ENCODE data around the gene LIPK. TPM values are rescaled to one million over a fixed set of nuclear protein-coding genes. Genes with fewer than 3 reads are reported as not detected.
A peak's percentile ranks its signal among the peaks of the same experiment; 100 is the strongest.

Gene LIPK
- total RNA-seq, 1 donor from 2014 or later = not detected

DNA sequence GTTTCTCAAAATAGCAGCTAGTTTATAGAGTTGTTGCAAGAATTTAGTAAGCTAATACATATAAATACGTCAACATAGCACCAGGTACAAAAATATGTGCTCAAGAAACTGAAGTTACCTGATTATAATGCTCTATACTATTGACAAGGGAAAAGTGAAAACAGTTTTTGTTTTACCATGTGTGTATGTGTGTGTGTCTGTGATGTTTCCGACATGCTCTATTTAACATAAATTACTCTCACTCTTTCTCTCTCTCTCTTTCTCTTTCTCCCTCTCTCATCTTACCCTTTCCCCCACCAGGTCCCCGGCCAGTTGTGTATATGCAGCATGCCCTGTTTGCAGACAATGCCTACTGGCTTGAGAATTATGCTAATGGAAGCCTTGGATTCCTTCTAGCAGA, 58.1 kb downstream of the LIPK start:
- Mint-ChIP-seq H3K27ac (no peak overlapping the region), H3K9me3 (peaks cover 6% of the 10 kb centered on the region), H3K4me1 (ENCODE audit: low read depth) (peaks cover 6% of the 10 kb centered on the region), H3K27me3 (ENCODE audit: insufficient read depth) (peaks cover 24% of the 10 kb centered on the region), H3K36me3 (ENCODE audit: low read depth) (peaks cover under 1% of the 10 kb centered on the region), H3K4me3 (no peak overlapping the region)
- intact Hi-C loops (cut with micrococcal nuclease) = no loop called here
- DNase-seq (ENCODE audit: low spot score) = no peak

DNA sequence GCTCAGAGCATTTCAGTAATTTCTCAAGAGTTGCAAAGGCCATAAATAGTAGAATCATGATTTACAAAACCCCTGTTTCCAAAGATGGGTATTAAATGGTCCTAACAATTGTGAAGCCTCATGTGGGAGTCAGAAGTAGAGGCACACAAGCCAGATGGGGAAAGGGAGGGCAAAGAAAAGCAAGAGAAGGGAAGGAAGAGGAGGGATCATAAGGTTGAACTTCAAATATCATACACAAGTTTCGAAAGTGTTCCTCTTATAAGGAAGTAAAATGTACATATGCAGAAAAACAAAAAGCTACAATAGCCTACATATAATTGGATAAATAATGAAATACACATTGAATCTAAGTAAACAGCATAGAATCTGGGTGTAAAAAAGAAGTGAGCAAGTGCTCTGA, 59.8 kb downstream of the LIPK start:
- no peak overlapping the region for H3K4me3 Mint-ChIP-seq
- DNase-seq (ENCODE audit: low spot score) = no peak

DNA sequence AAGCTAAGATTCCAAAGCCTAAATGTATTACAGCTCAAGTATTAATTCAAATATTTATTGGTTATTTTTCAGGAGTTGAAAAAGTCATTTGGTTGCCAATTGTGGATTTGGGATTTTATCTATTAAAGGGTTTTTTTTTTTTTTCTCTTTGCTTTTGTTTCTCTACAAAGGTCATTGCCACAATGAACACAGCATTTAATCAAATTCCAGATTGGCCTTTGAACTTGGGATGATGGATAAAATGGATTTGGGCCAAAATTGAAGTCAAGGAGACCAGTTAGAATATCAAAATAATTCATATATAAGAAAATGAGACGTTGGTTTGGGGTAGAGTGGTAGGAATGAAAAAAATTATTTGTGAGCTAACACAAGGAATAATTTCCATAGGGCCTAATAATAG, 63.3 kb downstream of the LIPK start:
- H3K36me3 Mint-ChIP-seq (ENCODE audit: low read depth) = no peaks in the 10 kb centered on the region
- H3K4me3 Mint-ChIP-seq = no peak overlapping the region
- H3K27ac Mint-ChIP-seq = no peak overlapping the region
- no peaks in the 10 kb centered on the region for H3K4me1 Mint-ChIP-seq (ENCODE audit: low read depth)
- peaks cover 36% of the 10 kb centered on the region for H3K27me3 Mint-ChIP-seq (ENCODE audit: insufficient read depth)
- no peak for DNase-seq (ENCODE audit: low spot score)
- H3K9me3 Mint-ChIP-seq = no peaks in the 10 kb centered on the region
- intact Hi-C loops (cut with micrococcal nuclease) = no loop called here

More for the DNA sequence above, 59.8 kb downstream of the LIPK start:
- H3K9me3 Mint-ChIP-seq = no peaks in the 10 kb centered on the region
- intact Hi-C loops (cut with micrococcal nuclease) = no loop called here
- peaks cover 28% of the 10 kb centered on the region for H3K27me3 Mint-ChIP-seq (ENCODE audit: insufficient read depth)
- no peaks in the 10 kb centered on the region for H3K36me3 Mint-ChIP-seq (ENCODE audit: low read depth)
- no peaks in the 10 kb centered on the region for H3K4me1 Mint-ChIP-seq (ENCODE audit: low read depth)
- no peak overlapping the region for H3K27ac Mint-ChIP-seq

DNA sequence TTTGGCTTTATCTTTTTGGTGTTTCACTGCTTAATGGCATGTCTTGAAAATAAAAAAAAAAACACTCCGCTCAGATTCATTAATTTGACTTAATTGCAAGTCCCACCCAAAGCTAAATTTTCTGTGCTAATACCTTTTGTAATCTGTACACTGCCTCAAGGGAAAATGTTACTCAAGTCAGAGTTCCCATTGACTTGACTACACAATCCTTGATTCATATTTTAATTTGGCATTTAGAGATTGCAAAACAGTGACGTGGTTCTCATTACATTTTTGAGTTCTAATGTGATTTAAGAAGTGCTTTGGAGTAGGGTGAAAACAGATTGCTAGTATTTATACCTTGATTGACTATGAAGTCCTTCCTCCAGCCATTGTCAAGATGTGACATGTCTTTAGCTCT, 75.2 kb downstream of the LIPK start:
- H3K27me3 Mint-ChIP-seq (ENCODE audit: insufficient read depth) = peaks cover 34% of the 10 kb centered on the region
- H3K4me3 Mint-ChIP-seq = no peak overlapping the region
- DNase-seq (ENCODE audit: low spot score) = no peak
- no peak overlapping the region for H3K27ac Mint-ChIP-seq
- intact Hi-C loops (cut with micrococcal nuclease) = no loop called here
- no peaks in the 10 kb centered on the region for H3K36me3 Mint-ChIP-seq (ENCODE audit: low read depth)
- no peaks in the 10 kb centered on the region for H3K9me3 Mint-ChIP-seq
- H3K4me1 Mint-ChIP-seq (ENCODE audit: low read depth) = no peaks in the 10 kb centered on the region

DNA sequence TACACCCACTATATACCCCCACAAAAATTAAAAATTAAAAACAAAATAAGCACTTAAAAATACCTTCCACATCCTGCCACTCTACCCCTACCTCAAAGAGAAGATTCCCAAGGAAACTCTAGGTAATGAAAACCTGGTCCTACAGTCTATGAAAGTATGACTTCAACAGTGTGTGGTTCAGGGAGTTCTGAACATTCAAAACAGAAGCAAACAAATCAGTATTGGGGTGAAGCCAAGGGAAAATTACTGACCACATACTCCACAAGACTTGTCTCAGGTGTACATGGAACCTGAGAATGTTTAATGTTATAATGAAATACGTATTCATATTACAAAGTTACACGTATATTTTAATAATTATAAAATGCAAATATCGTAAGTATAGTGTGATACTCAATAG, 76.2 kb downstream of the LIPK start:
- H3K27ac Mint-ChIP-seq = no peak overlapping the region
- no peak overlapping the region for H3K4me3 Mint-ChIP-seq
- no peak for DNase-seq (ENCODE audit: low spot score)
- intact Hi-C loops (cut with micrococcal nuclease) = no loop called here
- H3K36me3 Mint-ChIP-seq (ENCODE audit: low read depth) = no peaks in the 10 kb centered on the region
- peaks cover 35% of the 10 kb centered on the region for H3K27me3 Mint-ChIP-seq (ENCODE audit: insufficient read depth)
- no peaks in the 10 kb centered on the region for H3K9me3 Mint-ChIP-seq
- no peaks in the 10 kb centered on the region for H3K4me1 Mint-ChIP-seq (ENCODE audit: low read depth)

DNA sequence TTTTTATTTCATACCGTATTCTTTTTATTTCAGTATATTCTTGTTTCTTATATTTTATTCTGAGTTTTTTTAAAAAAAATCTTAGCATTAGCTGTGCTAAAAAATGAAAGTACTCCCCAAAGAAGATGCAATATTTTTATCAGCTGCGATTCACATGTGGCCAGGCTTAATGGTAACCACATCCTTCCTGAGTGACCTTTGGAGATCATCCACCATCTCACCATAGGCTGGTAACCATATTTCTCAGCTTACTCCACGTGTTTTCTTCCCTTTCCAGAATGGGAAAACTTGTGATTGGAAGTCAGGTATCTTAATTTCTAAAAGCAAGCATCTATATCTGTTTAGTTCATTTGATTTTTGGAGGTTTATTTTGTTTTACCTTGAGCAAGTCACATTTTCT, 77.7 kb downstream of the LIPK start:
- intact Hi-C loops (cut with micrococcal nuclease) = no loop called here
- no peak for DNase-seq (ENCODE audit: low spot score)

DNA sequence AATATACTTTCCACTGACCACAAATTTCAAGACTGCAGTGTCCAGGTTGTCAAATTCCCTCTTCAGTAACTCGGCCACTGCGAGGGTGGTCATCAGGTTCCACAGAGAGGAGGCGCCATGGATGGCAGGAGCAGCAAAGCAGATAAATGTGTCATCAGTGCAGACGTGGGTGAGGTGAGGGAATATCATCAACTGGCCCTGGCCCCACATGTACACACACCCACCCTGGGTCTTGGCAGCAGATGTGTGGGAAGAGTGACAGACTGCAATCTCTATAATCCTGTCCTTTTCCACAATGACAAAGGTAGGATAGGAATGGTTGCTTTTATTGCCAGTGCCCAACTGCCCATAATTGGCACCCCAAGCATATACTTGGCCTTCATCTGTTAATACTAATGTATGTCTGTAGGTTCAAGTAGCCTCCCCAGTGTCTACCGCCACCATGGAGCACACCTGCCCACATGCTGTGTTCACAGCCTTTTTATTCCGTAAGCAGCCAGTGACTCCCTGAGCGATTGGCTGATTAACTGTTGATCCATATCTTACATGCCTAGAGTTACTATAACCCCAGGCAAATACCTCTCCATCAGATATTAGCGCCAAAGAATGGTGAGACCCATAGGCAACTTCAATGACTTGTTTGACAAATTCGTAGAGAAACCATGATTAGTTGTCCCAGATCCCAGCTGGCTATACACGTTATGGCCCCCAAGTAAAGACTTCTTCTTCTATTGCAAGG, 80.2 kb downstream of the LIPK start:
- no peak for DNase-seq (ENCODE audit: low spot score)
- Mint-ChIP-seq H3K4me1 (ENCODE audit: low read depth) (no peaks in the 10 kb centered on the region), H3K4me3 (no peak overlapping the region)

More for the DNA sequence above, 77.7 kb downstream of the LIPK start:
- peaks cover 34% of the 10 kb centered on the region for H3K27me3 Mint-ChIP-seq (ENCODE audit: insufficient read depth)
- no peaks in the 10 kb centered on the region for H3K9me3 Mint-ChIP-seq
- no peak overlapping the region for H3K4me3 Mint-ChIP-seq
- H3K4me1 Mint-ChIP-seq (ENCODE audit: low read depth) = no peaks in the 10 kb centered on the region
- no peak overlapping the region for H3K27ac Mint-ChIP-seq
- H3K36me3 Mint-ChIP-seq (ENCODE audit: low read depth) = no peaks in the 10 kb centered on the region

DNA sequence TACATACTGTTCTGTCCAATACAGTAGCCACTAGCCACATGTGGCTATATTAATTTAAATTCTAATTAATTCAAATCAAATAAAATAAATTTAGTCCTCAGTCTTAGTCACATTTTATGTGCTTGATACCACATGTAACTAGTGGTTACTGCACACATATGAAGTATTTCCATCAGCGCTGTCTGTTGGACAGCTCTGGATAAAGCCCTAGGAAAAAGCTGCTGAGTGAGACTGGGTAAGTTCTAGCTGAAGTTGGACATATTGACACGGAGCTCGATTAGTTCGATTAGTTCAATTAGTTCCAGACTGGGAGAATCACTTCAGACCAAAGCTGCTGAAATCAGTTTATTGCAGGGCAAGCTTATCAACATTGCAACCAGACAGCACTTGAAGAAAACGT, 81.4 kb downstream of the LIPK start:
- intact Hi-C loops (cut with micrococcal nuclease) = no loop called here
- no peak overlapping the region for H3K27ac Mint-ChIP-seq
- no peaks in the 10 kb centered on the region for H3K36me3 Mint-ChIP-seq (ENCODE audit: low read depth)
- no peak overlapping the region for H3K4me3 Mint-ChIP-seq
- no peaks in the 10 kb centered on the region for H3K9me3 Mint-ChIP-seq
- H3K27me3 Mint-ChIP-seq (ENCODE audit: insufficient read depth) = peaks cover 26% of the 10 kb centered on the region
- DNase-seq (ENCODE audit: low spot score) = no peak
- H3K4me1 Mint-ChIP-seq (ENCODE audit: low read depth) = peaks cover 4% of the 10 kb centered on the region

More for the DNA sequence above, 80.2 kb downstream of the LIPK start:
- H3K9me3 Mint-ChIP-seq = no peaks in the 10 kb centered on the region
- no peak overlapping the region for H3K27ac Mint-ChIP-seq
- intact Hi-C loops (cut with micrococcal nuclease) = no loop called here
- peaks cover 31% of the 10 kb centered on the region for H3K27me3 Mint-ChIP-seq (ENCODE audit: insufficient read depth)
- no peaks in the 10 kb centered on the region for H3K36me3 Mint-ChIP-seq (ENCODE audit: low read depth)

DNA sequence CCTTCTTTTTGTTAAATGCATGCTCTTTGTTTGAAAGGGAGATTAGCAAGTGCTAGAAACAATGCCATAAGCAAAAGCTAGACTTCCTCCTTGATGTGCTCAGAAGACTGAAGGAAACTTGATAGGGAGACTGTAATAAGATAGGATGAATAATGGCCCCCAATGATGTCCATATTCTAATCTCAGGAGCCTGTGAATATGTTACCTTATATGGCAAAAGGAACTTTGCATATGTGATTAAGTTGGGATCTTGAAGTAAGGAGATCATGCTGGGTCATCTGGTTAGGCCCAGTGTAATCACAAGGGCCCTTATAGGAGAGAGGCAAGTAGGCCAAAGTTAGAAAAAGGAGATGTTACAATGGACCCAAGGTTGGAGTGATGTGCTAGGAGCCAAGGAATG, 82.9 kb downstream of the LIPK start:
- intact Hi-C loops (cut with micrococcal nuclease) = no loop called here
- DNase-seq (ENCODE audit: low spot score) = no peak
- H3K4me1 Mint-ChIP-seq (ENCODE audit: low read depth) = peaks cover 19% of the 10 kb centered on the region
- H3K4me3 Mint-ChIP-seq = no peak overlapping the region
- peaks cover 3% of the 10 kb centered on the region for H3K36me3 Mint-ChIP-seq (ENCODE audit: low read depth)
- no peaks in the 10 kb centered on the region for H3K9me3 Mint-ChIP-seq
- H3K27ac Mint-ChIP-seq = no peak overlapping the region
- H3K27me3 Mint-ChIP-seq (ENCODE audit: insufficient read depth) = peaks cover 21% of the 10 kb centered on the region

DNA sequence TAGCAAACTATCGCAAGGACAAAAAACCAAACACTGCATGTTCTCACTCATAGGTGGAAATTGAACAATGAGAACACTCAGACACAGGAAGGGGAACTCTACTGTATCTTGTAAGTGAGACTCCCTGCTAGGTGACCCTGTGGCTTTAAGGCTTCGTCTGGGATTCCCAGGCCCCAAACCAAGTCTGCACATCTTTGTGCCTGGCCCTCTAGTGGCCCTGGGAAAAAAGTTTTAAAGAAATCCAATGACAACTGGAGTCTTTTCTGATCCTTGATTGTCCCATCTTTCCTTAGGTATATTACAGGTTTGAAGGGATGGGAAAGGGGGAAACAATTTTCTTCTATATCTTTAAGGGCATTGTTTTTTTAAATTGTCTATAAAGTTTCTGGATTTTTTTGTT, 85.9 kb downstream of the LIPK start:
- Mint-ChIP-seq H3K9me3 (no peaks in the 10 kb centered on the region), H3K4me1 (ENCODE audit: low read depth) (peaks cover 25% of the 10 kb centered on the region), H3K27ac (no peak overlapping the region), H3K4me3 (no peak overlapping the region), H3K27me3 (ENCODE audit: insufficient read depth) (peaks cover 16% of the 10 kb centered on the region), H3K36me3 (ENCODE audit: low read depth) (peaks cover 3% of the 10 kb centered on the region)
- intact Hi-C loops (cut with micrococcal nuclease) = loop anchor here (5.0 to 10.0 kb wide), 4 partner anchors 35 to 517 kb away; partner anchors contain the start of gene LIPK
- DNase-seq (ENCODE audit: low spot score) = no peak

DNA sequence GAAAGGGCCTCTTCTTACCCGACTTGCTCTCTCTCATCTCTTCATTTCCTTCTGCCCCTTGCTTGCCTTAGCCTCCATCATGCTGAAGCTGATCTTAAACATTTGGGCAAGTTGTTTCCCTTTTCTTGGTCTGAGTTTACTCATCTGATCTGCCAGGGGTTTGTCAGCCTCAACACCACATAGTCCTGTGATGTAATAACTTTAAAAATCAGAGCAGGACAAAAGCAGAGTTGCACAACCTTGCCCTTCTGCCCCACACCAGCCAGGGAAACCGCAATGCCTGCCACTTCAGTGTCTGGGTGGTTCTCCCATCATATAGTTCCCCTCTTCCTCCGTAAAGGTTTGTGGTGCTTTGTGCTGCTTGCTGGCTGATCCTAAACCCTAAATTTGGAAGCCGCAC, 86.6 kb downstream of the LIPK start:
- H3K9me3 Mint-ChIP-seq = no peaks in the 10 kb centered on the region
- peaks cover 3% of the 10 kb centered on the region for H3K36me3 Mint-ChIP-seq (ENCODE audit: low read depth)
- peaks cover 25% of the 10 kb centered on the region for H3K4me1 Mint-ChIP-seq (ENCODE audit: low read depth)
- DNase-seq (ENCODE audit: low spot score) = no peak
- peaks cover 22% of the 10 kb centered on the region for H3K27me3 Mint-ChIP-seq (ENCODE audit: insufficient read depth)
- H3K27ac Mint-ChIP-seq = peak overlapping the region; percentile 34
- H3K4me3 Mint-ChIP-seq = no peak overlapping the region
- intact Hi-C loops (cut with micrococcal nuclease) = loop anchor here (1.0 to 10.0 kb wide), 5 partner anchors 35 to 518 kb away; partner anchors contain the start of gene LIPK

DNA sequence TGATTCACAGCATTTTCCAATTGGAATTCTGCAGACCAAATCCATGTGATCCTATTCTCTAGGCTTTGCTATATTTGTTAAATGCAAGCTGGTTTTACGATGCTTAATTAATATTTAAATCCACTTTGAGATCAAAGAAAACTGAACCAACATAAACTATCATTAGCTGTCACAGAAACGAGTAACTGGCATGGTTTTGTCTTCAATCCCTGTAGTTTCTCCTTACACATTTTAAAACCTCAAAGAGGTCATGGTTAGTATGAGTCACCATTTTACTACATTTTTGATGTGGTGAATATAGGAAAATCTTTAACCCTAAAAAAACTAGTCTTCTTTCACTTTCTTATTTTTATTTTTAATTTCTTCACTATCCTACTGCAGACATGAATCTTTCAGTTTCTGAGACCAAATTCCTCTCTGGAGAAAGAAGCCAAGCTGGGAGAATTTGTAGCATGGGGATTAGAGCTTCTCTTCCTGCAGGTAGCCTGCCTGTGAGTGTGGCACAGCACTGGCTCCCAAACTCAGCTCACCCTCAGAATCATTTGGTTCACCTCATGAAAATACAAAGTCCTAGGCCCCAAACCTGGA, 87.8 kb downstream of the LIPK start:
- H3K36me3 Mint-ChIP-seq (ENCODE audit: low read depth) = peaks cover 3% of the 10 kb centered on the region
- H3K4me1 Mint-ChIP-seq (ENCODE audit: low read depth) = peaks cover 25% of the 10 kb centered on the region
- peak overlapping the region; percentile 36 for H3K27ac Mint-ChIP-seq
- H3K9me3 Mint-ChIP-seq = no peaks in the 10 kb centered on the region
- peak overlapping the region; percentile 15 for H3K4me3 Mint-ChIP-seq
- intact Hi-C loops (cut with micrococcal nuclease) = loop anchor here (1.0 to 10.0 kb wide), 7 partner anchors 31 to 519 kb away; partner anchors contain the start of gene LIPK
- H3K27me3 Mint-ChIP-seq (ENCODE audit: insufficient read depth) = peaks cover 24% of the 10 kb centered on the region
- no peak for DNase-seq (ENCODE audit: low spot score)

DNA sequence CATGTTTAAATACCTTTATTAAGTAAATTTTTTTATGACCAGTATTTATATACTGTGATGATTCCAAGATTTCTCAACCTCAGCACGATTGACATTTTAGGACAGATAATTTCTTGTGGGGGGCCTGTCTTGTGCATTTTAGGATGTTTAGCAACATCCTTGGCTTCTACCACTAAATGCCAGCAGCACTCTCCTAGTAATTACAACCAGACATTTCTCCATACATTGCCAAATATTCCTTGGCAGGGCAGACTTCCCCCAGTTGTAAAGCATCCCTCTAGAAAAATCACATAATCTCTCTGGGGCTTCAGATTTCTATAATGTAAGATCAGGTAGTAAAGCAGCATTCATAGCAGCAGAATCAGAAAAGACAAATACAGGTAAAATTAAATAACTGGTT, 88.7 kb downstream of the LIPK start:
- no peak for DNase-seq (ENCODE audit: low spot score)
- no peak overlapping the region for H3K4me3 Mint-ChIP-seq
- H3K9me3 Mint-ChIP-seq = no peaks in the 10 kb centered on the region
- peaks cover 3% of the 10 kb centered on the region for H3K36me3 Mint-ChIP-seq (ENCODE audit: low read depth)
- H3K27me3 Mint-ChIP-seq (ENCODE audit: insufficient read depth) = peaks cover 26% of the 10 kb centered on the region
- peaks cover 25% of the 10 kb centered on the region for H3K4me1 Mint-ChIP-seq (ENCODE audit: low read depth)
- no peak overlapping the region for H3K27ac Mint-ChIP-seq
- intact Hi-C loops (cut with micrococcal nuclease) = loop anchor here (1.0 to 10.0 kb wide), 6 partner anchors 31 to 520 kb away; partner anchors contain the start of gene LIPK
